ENCODE results near the gene LYRM4. TPM values are rescaled to one million over a fixed set of nuclear protein-coding genes. Genes with fewer than 3 reads are reported as not detected.
A peak's percentile ranks its signal among the peaks of the same experiment; 100 is the strongest.

Gene LYRM4
- total RNA-seq, 1 experiment from 2014 or later = 36.5 TPM

- Histone ChIP-seq H3K36me3 (0 out of 2 replicates have a peak, but pooled peaks cover 3% of the 10 kb centered on the region), H3K4me3 (no peak overlapping the region), H3K27me3 (no peaks in the 10 kb centered on the region), H3K4me1 (peaks cover 8% of the 10 kb centered on the region; the same call in 1 of the 2 replicates), H3K27ac (no peak overlapping the region), H3K9me3 (replicated peaks) (no peaks in the 10 kb centered on the region)
- DNase-seq = no peak
Measured at GRCh38 chr6:5115168-5115567, 145.6 kb downstream of the LYRM4 start.

DNA sequence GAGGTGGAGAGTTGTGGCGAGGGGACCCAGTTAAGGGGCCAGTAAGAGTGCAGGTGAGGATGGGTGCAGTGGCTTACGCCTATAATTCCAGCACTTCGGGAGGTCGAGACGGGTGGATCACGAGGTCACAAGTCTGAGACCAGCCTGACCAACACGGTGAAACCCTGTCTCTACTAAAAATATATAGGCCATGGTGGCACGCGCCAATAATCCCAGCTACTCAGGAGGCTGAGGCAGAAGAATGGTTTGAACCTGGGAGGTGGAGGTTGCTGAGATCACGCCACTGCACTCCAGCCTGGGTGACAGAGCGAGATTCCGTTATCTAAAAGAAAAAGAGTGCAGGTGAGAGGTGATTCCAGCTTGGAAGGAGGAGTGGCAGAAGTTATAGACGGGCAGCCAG, 147.7 kb downstream of the LYRM4 start:
- Histone ChIP-seq H3K27ac (no peak overlapping the region), H3K4me3 (no peak overlapping the region), H3K27me3 (no peaks in the 10 kb centered on the region), H3K9me3 (replicated peaks) (no peaks in the 10 kb centered on the region), H3K36me3 (0 out of 2 replicates have a peak, but pooled peaks cover 3% of the 10 kb centered on the region), H3K4me1 (peaks cover 8% of the 10 kb centered on the region; the same call in 1 of the 2 replicates)
- DNase-seq = no peak

DNA sequence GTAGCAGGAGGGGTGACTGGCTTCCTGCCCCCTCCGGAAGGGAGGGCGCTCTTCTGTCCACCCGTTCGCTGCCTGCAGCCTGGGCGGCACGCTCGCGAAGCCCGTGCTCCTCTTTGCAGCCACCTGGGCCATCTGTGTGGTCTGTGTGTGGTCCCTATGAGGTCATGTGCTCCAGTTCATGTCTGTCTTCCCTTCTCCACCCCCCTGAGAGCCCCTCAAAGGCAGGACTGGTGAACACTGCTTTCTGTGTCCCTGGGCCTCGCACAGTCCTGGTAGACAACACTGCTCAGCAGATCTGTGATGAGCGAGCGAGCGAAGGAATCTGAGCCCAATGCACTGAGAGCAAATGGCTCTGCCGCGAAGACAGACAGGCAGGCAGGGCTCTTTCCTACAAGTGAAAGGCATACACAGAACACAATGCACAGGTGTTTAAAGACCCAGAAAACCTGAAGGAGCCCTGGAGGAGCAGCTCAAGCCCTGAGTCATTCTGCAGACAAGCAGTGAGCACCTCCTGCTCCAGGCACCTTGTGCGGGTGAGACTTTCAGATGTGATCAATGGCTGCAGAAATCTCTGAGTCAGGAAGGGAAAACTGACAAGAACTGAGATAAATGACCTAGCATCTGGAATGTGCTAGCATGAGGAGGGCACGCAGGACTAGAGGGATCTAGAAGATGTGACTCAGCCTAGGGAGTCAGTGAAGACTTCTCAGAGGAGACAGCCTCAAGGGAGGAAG, 148.5 kb downstream of the LYRM4 start:
- H3K27ac ChIP-seq = peak overlapping the region; percentile 26; the same call in 1 of the 2 replicates
- H3K27me3 ChIP-seq = no peaks in the 10 kb centered on the region
- no peaks in the 10 kb centered on the region for H3K9me3 ChIP-seq (replicated peaks)
- H3K36me3 ChIP-seq = 0 out of 2 replicates have a peak, but pooled peaks cover 3% of the 10 kb centered on the region
- H3K4me1 ChIP-seq = peaks cover 8% of the 10 kb centered on the region; the same call in 1 of the 2 replicates
- no peak overlapping the region for H3K4me3 ChIP-seq
- peak; percentile 67 to 70 for DNase-seq

- Histone ChIP-seq H3K4me1 (peaks cover 8% of the 10 kb centered on the region; the same call in 1 of the 2 replicates), H3K27ac (peak overlapping the region; percentile 26; the same call in 1 of the 2 replicates), H3K4me3 (no peak overlapping the region), H3K9me3 (replicated peaks) (no peaks in the 10 kb centered on the region), H3K27me3 (no peaks in the 10 kb centered on the region), H3K36me3 (0 out of 2 replicates have a peak, but pooled peaks cover 3% of the 10 kb centered on the region)
- DNase-seq = no peak
Measured at GRCh38 chr6:5111626-5112025, 149.1 kb downstream of the LYRM4 start.

DNA sequence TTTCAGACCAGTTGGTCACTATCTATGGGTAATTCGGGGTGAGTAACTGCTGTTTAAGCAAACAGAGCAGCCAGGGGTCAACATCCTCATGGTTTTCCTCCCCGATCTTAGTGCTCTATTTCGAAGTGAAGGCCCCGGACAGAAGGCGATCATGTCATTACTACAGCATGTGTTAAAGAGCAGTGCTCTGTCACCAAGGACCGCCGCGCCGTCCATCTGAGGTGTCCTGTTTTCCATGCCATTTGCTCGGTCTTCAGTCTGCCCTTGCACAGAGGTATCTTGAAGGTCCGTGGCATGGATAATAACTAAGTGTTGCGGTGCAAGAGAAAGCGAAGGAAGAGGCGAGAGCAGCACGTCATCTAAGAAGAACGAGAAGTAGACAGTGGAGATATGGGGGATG, 150.5 kb downstream of the LYRM4 start:
- H3K36me3 ChIP-seq = 0 out of 2 replicates have a peak, but pooled peaks cover 3% of the 10 kb centered on the region

GRCh38 chr6:5109436-5109835, 151.3 kb downstream of the LYRM4 start:
- H3K4me3 ChIP-seq = no peak overlapping the region
- peaks cover 8% of the 10 kb centered on the region; the same call in 1 of the 2 replicates for H3K4me1 ChIP-seq
- no peak for DNase-seq

More for the DNA sequence above, 150.5 kb downstream of the LYRM4 start:
- Histone ChIP-seq H3K9me3 (replicated peaks) (no peaks in the 10 kb centered on the region), H3K27me3 (no peaks in the 10 kb centered on the region), H3K4me3 (no peak overlapping the region), H3K4me1 (peaks cover 8% of the 10 kb centered on the region; the same call in 1 of the 2 replicates), H3K27ac (no peak overlapping the region)
- DNase-seq = no peak

GRCh38 chr6:5108536-5109150, 152.1 kb downstream of the LYRM4 start:
- no peak overlapping the region for H3K4me3 ChIP-seq
- no peaks in the 10 kb centered on the region for H3K27me3 ChIP-seq
- no peak for DNase-seq
- H3K4me1 ChIP-seq = peaks cover 8% of the 10 kb centered on the region; the same call in 1 of the 2 replicates
- H3K36me3 ChIP-seq = 0 out of 2 replicates have a peak, but pooled peaks cover 3% of the 10 kb centered on the region
- no peak overlapping the region for H3K27ac ChIP-seq
- H3K9me3 ChIP-seq (replicated peaks) = no peaks in the 10 kb centered on the region

More at GRCh38 chr6:5109436-5109835, 151.3 kb downstream of the LYRM4 start:
- no peaks in the 10 kb centered on the region for H3K9me3 ChIP-seq (replicated peaks)
- 0 out of 2 replicates have a peak, but pooled peaks cover 3% of the 10 kb centered on the region for H3K36me3 ChIP-seq
- H3K27me3 ChIP-seq = no peaks in the 10 kb centered on the region
- no peak overlapping the region for H3K27ac ChIP-seq

- Histone ChIP-seq H3K9me3 (replicated peaks) (no peaks in the 10 kb centered on the region), H3K27me3 (no peaks in the 10 kb centered on the region), H3K36me3 (0 out of 2 replicates have a peak, but pooled peaks cover 3% of the 10 kb centered on the region), H3K27ac (no peak overlapping the region), H3K4me3 (no peak overlapping the region), H3K4me1 (peaks cover 8% of the 10 kb centered on the region; the same call in 1 of the 2 replicates)
- DNase-seq = no peak
Measured at GRCh38 chr6:5108068-5108467, 152.7 kb downstream of the LYRM4 start.

DNA sequence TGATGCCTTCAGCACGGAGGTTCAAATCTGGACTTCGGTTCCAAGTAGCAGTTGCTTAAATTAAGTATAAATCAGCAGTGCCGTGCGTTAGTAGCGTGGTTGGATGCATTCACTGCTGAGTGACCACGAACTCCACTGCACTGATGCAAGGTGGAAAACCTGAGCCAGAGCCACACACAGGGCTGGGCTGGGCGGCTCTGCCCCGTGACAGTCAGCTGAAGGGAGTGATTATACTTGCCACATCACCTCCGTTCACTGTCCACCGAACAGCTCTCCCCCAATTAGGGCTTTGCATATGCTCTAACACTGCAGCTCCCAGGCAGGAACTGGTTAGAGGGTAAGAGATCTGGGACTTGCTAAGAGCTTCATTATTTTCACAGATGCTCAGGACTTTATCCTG, 153.4 kb downstream of the LYRM4 start:
- no peaks in the 10 kb centered on the region for H3K27me3 ChIP-seq
- H3K9me3 ChIP-seq (replicated peaks) = no peaks in the 10 kb centered on the region
- no peak for DNase-seq
- 0 out of 2 replicates have a peak, but pooled peaks cover 3% of the 10 kb centered on the region for H3K36me3 ChIP-seq
- H3K27ac ChIP-seq = no peak overlapping the region
- H3K4me3 ChIP-seq = no peak overlapping the region
- peaks cover 8% of the 10 kb centered on the region; the same call in 1 of the 2 replicates for H3K4me1 ChIP-seq

DNA sequence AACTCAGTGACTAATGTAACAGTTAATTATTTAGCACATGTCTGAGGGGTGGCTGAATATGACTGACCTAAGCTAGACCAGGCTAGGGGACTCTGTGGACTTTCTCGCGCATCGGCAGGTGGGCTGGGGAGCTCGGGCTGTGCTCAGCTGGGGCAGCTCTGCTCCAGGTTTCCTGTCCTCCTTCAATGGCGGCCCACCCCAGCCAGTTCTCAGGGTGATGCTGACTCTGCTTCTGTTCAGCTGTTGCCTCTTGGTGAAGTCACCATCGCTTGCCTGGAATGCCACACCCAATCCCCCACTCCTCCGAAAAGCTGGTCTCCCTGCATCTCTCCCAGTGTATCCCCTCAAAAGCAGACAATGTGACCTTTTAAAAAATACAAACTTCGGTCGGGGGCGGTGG, 155.6 kb downstream of the LYRM4 start:
- H3K27me3 ChIP-seq = no peaks in the 10 kb centered on the region
- H3K36me3 ChIP-seq = no peaks in the 10 kb centered on the region
- H3K9me3 ChIP-seq (replicated peaks) = no peaks in the 10 kb centered on the region
- no peak for DNase-seq
- no peak overlapping the region for H3K4me3 ChIP-seq
- H3K27ac ChIP-seq = no peak overlapping the region
- H3K4me1 ChIP-seq = no peaks in the 10 kb centered on the region

GRCh38 chr6:5104667-5105066, 156.1 kb downstream of the LYRM4 start:
- H3K36me3 ChIP-seq = no peaks in the 10 kb centered on the region
- H3K4me3 ChIP-seq = no peak overlapping the region
- no peak for DNase-seq
- no peaks in the 10 kb centered on the region for H3K4me1 ChIP-seq
- no peak overlapping the region for H3K27ac ChIP-seq
- no peaks in the 10 kb centered on the region for H3K27me3 ChIP-seq
- H3K9me3 ChIP-seq (replicated peaks) = no peaks in the 10 kb centered on the region

DNA sequence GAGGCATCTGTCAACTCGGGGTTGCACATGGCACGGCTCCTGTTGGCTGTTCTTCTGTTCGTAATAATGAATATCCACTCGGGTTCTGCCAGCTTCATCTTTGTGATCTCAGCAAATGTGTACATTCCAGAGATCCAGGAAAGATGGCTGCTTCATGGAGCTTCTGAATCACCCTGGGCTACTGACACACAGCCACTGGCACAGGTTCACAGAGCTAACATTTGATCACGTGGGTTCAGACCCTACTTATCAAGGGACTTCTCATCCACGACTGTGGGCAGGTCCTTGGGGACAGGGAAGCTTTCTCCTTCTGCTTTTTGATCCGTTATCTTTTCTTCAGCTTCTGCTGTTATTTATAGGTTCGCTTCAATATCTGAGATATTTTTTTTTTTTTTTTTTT, 157.5 kb downstream of the LYRM4 start:
- Histone ChIP-seq H3K4me1 (no peaks in the 10 kb centered on the region), H3K27me3 (no peaks in the 10 kb centered on the region), H3K27ac (no peak overlapping the region), H3K4me3 (no peak overlapping the region), H3K36me3 (no peaks in the 10 kb centered on the region), H3K9me3 (replicated peaks) (no peaks in the 10 kb centered on the region)
- no peak for DNase-seq

DNA sequence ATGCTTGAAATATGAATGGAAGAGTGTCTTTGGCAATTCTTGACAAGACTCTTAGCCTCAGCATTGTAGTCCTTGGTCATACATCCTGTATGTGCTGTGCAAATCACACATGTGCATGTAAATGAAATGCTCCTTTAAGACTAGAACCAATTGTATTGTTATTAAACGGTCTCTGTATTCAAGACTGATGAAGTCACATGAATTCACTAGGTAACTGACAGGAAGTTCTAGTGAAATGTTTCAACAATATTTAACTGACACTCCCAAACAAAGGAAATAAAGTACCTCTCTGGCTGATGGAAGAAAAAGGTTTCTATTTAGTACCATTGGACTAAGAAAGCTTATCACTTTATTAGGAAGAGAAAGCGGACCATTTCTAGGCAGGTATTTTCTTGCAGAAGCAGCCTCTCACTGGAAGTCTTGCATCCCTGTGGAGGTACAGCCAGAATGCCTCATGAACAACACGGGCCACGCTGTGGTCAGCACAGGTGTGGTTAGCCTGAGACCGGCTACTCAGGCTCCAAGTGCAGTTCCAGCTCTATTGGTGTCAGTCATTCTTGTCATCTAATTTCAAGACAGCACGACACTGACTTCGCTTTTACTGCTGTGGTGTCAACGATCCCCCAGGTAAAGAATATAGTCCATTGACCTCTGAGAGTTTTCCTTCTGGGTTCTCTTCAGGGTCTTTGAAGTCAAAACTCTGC, 158.3 kb downstream of the LYRM4 start:
- no peaks in the 10 kb centered on the region for H3K9me3 ChIP-seq (replicated peaks)
- H3K4me3 ChIP-seq = no peak overlapping the region
- H3K27me3 ChIP-seq = no peaks in the 10 kb centered on the region
- H3K4me1 ChIP-seq = no peaks in the 10 kb centered on the region
- H3K36me3 ChIP-seq = no peaks in the 10 kb centered on the region
- DNase-seq = no peak
- H3K27ac ChIP-seq = no peak overlapping the region

GRCh38 chr6:5100806-5101205, 159.9 kb downstream of the LYRM4 start:
- DNase-seq = no peak

More at GRCh38 chr6:5100806-5101205, 159.9 kb downstream of the LYRM4 start:
- Histone ChIP-seq H3K4me1 (no peaks in the 10 kb centered on the region), H3K27ac (no peak overlapping the region), H3K36me3 (no peaks in the 10 kb centered on the region), H3K9me3 (replicated peaks) (no peaks in the 10 kb centered on the region), H3K4me3 (no peak overlapping the region), H3K27me3 (no peaks in the 10 kb centered on the region)
